GM12872 (cell line): ENCODE data around the gene RGS17.

Source experiments
- CTCF ChIP-seq: IDR thresholded peaks from 3 replicates; pipeline ENCODE4 v1.5.1; 2011; ENCODE audit warnings: low read depth, mild to moderate bottlenecking, low read length, moderate library complexity; ENCODE audit not compliant: insufficient read depth

The RGS17 gene

GRCh38 chr6:153131037-153131981 is at the start of gene RGS17:
TSS of gene RGS17 (minus strand) at chr6:153131282. CDS start at chr6:153044018, 87,264 bp downstream.
- TF ChIP-seq CTCF = no peak

- no peak for TF ChIP-seq CTCF
Observed at GRCh38 chr6:153172815-153173214, 41.7 kb upstream of the RGS17 start.

- no peak for TF ChIP-seq CTCF
Observed at GRCh38 chr6:153170511-153170910, 39.4 kb upstream of the RGS17 start.

- TF ChIP-seq CTCF = no peak
Observed at GRCh38 chr6:153167907-153168306, 36.8 kb upstream of the RGS17 start.

GRCh38 chr6:153167061-153167891 is 36.2 kb upstream of the RGS17 start:
- no peak for TF ChIP-seq CTCF

- TF ChIP-seq CTCF = no peak
Observed at GRCh38 chr6:153162646-153163045, 31.6 kb upstream of the RGS17 start.

GRCh38 chr6:153162172-153162571 is 31.1 kb upstream of the RGS17 start:
- no peak for TF ChIP-seq CTCF
